ENCODE results near the gene NUDT22.

NUDT22 gene

GRCh38 chr11:64180891-64181290 lies 45.2 kb upstream of the NUDT22 start:
- H2AFZ ChIP-seq (ENCODE audit: low read depth, low read length), result no peak overlapping the region
- TF ChIP-seq CTCF (IDR thresholded peaks at IDR 0.05; ENCODE audit: low read depth, low read length), result no peak
- TF ChIP-seq EZH2phosphoT487 (IDR thresholded peaks at IDR 0.05; ENCODE audit: low read depth), result no peak
- peaks cover 23% of the 10 kb centered on the region for H3K79me2 ChIP-seq (ENCODE audit: low read length)
- H3K4me3 ChIP-seq (ENCODE audit: low read length), result no peak overlapping the region
- H3K36me3 ChIP-seq (replicated peaks; ENCODE audit: low read depth, low read length), result peaks cover 15% of the 10 kb centered on the region
- no peak overlapping the region for H3K9ac ChIP-seq (ENCODE audit: low read length)
- H4K20me1 ChIP-seq (ENCODE audit: insufficient read depth, low read length), result no peaks in the 10 kb centered on the region
- no peak overlapping the region for H3K27ac ChIP-seq (ENCODE audit: low read length)
- H3K4me2 ChIP-seq (ENCODE audit: low read length), result no peak overlapping the region
- peaks cover 28% of the 10 kb centered on the region for H3K4me1 ChIP-seq (ENCODE audit: low read length)
- H3K9me3 ChIP-seq (ENCODE audit: insufficient read depth, low read length), result 0 out of 2 replicates have a peak, but pooled peaks cover 4% of the 10 kb centered on the region
- no peaks in the 10 kb centered on the region for H3K27me3 ChIP-seq (ENCODE audit: low read depth, low read length)

DNA sequence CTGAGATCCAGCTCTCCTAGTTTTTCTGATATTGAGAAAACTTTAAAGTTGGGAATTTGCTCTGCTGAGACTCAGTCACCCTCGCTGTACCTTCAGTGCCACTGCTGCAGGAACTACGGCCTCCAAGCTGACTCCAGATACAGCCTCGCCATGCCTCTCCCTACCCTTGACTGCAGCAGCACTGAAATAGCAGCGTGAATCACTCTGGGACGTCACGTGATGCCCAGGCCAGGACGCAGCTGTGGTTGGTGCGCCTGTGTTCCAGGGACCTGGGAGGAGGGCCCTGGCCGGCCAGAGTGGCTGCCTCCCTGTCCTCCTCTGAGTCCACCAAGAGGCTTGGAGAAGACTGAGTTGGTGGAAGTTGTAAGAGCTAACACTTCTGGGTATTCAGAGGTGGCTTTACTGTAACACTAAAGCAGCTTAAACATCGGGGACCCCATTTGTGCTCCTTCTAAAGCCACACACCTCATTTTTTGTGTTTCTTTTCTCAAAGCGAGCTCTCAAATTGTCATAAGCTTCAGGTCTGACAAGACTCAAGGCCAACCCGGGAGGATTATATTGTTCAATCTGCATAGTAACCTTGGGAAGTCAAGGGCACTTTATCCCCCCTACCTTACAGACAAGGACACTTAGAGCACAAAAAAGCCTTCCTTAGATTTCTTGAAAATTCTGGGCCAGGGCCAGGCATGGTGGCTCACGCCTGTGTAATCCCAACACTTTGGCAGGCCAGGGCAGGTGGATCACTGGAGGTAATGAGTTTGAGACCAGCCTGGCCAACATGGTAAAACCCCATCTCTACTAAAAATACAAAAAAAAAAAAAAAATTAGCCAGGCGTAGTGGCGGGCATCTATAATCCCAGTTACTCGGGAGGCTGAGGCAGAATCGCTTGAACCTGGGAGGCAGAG lies 44.3 kb upstream of the NUDT22 start:
- H3K27ac ChIP-seq (ENCODE audit: low read length), result no peak overlapping the region
- peaks cover 23% of the 10 kb centered on the region for H3K79me2 ChIP-seq (ENCODE audit: low read length)
- peak overlapping the region; percentile 12 for H3K4me3 ChIP-seq (ENCODE audit: low read length)
- H3K4me2 ChIP-seq (ENCODE audit: low read length), result peak overlapping the region; percentile 36
- H4K20me1 ChIP-seq (ENCODE audit: insufficient read depth, low read length), result no peaks in the 10 kb centered on the region
- peak overlapping the region; percentile 4; the same call in 1 of the 2 replicates for H2AFZ ChIP-seq (ENCODE audit: low read depth, low read length)
- H3K9ac ChIP-seq (ENCODE audit: low read length), result peak overlapping the region; percentile 8; the same call in 1 of the 2 replicates
- peaks cover 28% of the 10 kb centered on the region for H3K4me1 ChIP-seq (ENCODE audit: low read length)
- H3K9me3 ChIP-seq (ENCODE audit: insufficient read depth, low read length), result 0 out of 2 replicates have a peak, but pooled peaks cover 4% of the 10 kb centered on the region
- no peaks in the 10 kb centered on the region for H3K27me3 ChIP-seq (ENCODE audit: low read depth, low read length)
- TF ChIP-seq EZH2phosphoT487 (IDR thresholded peaks at IDR 0.05; ENCODE audit: low read depth), result no peak
- no peak for TF ChIP-seq CTCF (IDR thresholded peaks at IDR 0.05; ENCODE audit: low read depth, low read length)
- peaks cover 15% of the 10 kb centered on the region for H3K36me3 ChIP-seq (replicated peaks; ENCODE audit: low read depth, low read length)

GRCh38 chr11:64183890-64184289 lies 42.2 kb upstream of the NUDT22 start:
- Histone ChIP-seq H3K79me2 (ENCODE audit: low read length) (peaks cover 23% of the 10 kb centered on the region), H4K20me1 (ENCODE audit: insufficient read depth, low read length) (peaks cover 3% of the 10 kb centered on the region; the same call in 1 of the 2 replicates), H3K4me1 (ENCODE audit: low read length) (peaks cover 12% of the 10 kb centered on the region), H3K36me3 (replicated peaks; ENCODE audit: low read depth, low read length) (peaks cover 20% of the 10 kb centered on the region), H3K9me3 (ENCODE audit: insufficient read depth, low read length) (0 out of 2 replicates have a peak, but pooled peaks cover 1% of the 10 kb centered on the region), H3K27ac (ENCODE audit: low read length) (no peak overlapping the region), H3K27me3 (ENCODE audit: low read depth, low read length) (no peaks in the 10 kb centered on the region), H3K4me3 (ENCODE audit: low read length) (no peak overlapping the region), H3K9ac (ENCODE audit: low read length) (no peak overlapping the region), H2AFZ (ENCODE audit: low read depth, low read length) (no peak overlapping the region), H3K4me2 (ENCODE audit: low read length) (peak overlapping the region; percentile 90)
- TF ChIP-seq CTCF (IDR thresholded peaks at IDR 0.05; ENCODE audit: low read depth, low read length) (no peak), EZH2phosphoT487 (IDR thresholded peaks at IDR 0.05; ENCODE audit: low read depth) (no peak)

GRCh38 chr11:64185175-64185692 lies 40.8 kb upstream of the NUDT22 start:
- Histone ChIP-seq H2AFZ (ENCODE audit: low read depth, low read length) (peak overlapping the region; percentile 11; the same call in 1 of the 2 replicates), H3K4me3 (ENCODE audit: low read length) (peak overlapping the region; percentile 84), H3K9ac (ENCODE audit: low read length) (peak overlapping the region; percentile 73), H3K36me3 (replicated peaks; ENCODE audit: low read depth, low read length) (peaks cover 16% of the 10 kb centered on the region), H3K4me2 (ENCODE audit: low read length) (peak overlapping the region; percentile 90), H3K79me2 (ENCODE audit: low read length) (peaks cover 23% of the 10 kb centered on the region), H3K4me1 (ENCODE audit: low read length) (peaks cover 12% of the 10 kb centered on the region), H3K9me3 (ENCODE audit: insufficient read depth, low read length) (no peaks in the 10 kb centered on the region), H3K27me3 (ENCODE audit: low read depth, low read length) (no peaks in the 10 kb centered on the region), H4K20me1 (ENCODE audit: insufficient read depth, low read length) (peaks cover 8% of the 10 kb centered on the region), H3K27ac (ENCODE audit: low read length) (peak overlapping the region; percentile 48)
- TF ChIP-seq CTCF (IDR thresholded peaks at IDR 0.05; ENCODE audit: low read depth, low read length) (no peak), EZH2phosphoT487 (IDR thresholded peaks at IDR 0.05; ENCODE audit: low read depth) (no peak)

Data from OCI-LY3 (cell line).